GM19240 (cell line): ENCODE measurements around the gene SRY.
"Not testable (repeated sequence)": the region's sequence is repeated elsewhere in the genome, so short reads cannot be mapped to it uniquely, and the experiment has no call there.

Experiments used
- DNase-seq: peaks from one replicate; pipeline ENCODE4 v3.0.0; 2011; ENCODE audit warnings: low spot score; ENCODE audit not compliant: insufficient read length

SRY gene

GRCh38 chrY:2787600-2787999, at the start of gene SRY:
Gene SRY, minus strand, starts transcription at chrY:2787682. Its CDS starts 79 bp downstream, at chrY:2787603.
- no peak for DNase-seq

DNA sequence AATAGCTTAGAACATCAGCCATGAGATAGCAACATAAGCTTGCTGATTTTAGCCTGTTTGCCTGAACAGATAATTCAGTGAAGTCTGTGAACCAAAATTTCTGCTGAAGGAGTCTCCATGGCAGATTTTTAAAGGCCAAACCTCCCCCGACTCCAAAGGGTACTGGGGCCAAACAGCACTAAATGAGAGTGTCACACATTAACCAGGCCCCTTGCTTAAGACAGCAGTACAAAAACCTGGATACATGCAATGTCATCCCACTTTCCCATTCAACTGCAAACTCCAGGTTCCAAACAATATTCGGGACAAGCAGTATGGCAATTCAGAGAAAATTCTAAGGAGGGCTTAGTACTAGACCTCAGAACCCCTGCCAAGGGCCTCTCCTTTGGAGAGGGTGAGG, 49.6 kb upstream of the SRY start:
- DNase-seq, result no peak

DNA sequence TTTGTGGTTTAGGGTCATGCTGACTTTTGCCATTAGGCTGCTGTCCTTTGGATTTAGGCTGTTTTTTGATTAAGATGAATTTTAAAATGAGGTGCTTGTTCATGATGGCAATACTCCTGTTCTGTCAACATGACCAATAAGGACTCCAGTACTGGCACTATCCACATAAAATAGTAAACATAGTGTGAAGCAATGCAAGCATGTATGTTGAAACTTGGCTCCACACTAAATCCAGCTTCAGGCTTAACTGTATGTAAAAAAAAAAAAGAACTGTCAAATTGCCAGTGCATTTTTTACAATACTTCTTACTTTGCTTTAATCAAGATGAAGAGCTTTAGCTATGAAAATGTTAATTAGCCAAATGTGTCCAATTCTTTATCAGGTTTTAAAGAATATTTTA, 47.7 kb upstream of the SRY start:
- DNase-seq, result no peak

DNA sequence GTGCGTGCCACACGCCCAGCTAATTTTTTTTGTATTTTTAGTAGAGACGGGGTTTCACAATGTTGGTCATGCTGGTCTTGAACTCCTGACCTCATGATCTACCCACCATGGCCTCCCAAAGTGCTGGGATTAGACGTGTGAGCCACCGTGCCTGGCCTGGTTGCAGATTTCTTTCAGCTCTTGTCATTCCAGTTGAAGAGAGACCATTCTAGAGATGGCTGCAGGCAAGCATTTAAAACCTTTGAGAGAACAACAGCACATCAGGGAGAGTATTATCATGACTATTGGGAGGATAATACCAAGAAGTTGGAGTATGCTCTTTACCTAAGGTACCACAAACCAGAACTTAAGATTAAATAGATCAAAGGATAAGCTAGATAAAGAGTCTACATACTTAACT, 41.0 kb upstream of the SRY start:
- DNase-seq, result no peak

- no peak for DNase-seq
Measured at GRCh38 chrY:2824471-2824870, 37.0 kb upstream of the SRY start.

- not testable (repeated sequence) for DNase-seq
Measured at GRCh38 chrY:2817146-2817896, 29.8 kb upstream of the SRY start.

GRCh38 chrY:2800246-2800645, 12.8 kb upstream of the SRY start:
- DNase-seq, result no peak

- no peak for DNase-seq
Measured at GRCh38 chrY:2797991-2798390, 10.5 kb upstream of the SRY start.

DNA sequence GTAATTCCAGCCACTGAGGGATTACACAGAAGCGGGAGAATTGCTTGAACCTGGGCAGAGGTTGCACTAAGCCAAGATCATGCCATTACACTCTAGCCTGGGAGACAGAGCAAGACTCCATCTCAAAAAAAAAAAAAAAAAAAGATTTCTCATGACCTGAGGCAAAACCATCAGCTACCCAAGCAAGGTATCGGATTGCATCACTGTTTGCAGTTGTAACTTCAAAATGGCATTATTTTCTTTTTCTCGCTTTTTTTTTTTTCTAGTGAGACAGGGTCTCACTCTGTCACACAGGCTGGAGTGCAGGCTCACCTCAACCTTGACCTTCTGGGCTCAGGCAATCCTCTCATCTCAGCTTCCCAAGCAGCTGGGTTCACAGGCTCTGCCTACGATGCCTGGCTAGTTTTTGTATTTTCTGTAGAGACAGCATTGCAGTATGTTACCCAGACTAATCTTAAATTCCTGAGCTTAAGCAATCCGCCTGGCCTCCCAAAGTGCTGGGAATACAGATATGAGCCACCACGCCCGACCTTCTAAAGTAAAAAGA, 9.6 kb upstream of the SRY start:
- no peak for DNase-seq

DNA sequence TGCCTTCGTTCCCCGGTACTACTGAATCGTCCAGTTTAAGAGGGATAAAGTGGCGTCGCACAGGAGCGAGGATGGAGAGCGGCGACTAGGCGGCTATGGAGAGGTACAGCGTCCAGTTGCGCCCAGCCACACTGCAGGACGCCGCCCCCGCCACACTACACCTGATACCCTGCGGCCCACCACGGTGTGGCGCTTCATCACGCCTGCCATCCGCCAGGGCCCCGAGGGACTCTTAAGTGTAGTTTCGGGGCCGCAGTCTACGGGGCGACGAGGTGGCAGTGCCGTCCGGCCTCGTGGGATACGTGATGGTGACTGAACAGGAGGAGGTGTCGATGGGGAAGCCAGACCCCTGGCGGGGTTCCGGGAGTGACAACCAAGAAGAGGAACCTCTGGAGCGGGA, 2.3 kb upstream of the SRY start:
- DNase-seq, result no peak

- DNase-seq, result no peak
Measured at GRCh38 chrY:2786876-2787512, 488 bp downstream of the SRY start.
